ENCODE results near the gene RPTOR. TPM values are rescaled to one million over a fixed set of nuclear protein-coding genes. Genes with fewer than 3 reads are reported as not detected.
A peak's percentile ranks its signal among the peaks of the same experiment; 100 is the strongest.

Gene RPTOR
- total RNA-seq, 3 donors from 2014 or later: 21.4 to 27.5 (median 23.6) TPM

DNA sequence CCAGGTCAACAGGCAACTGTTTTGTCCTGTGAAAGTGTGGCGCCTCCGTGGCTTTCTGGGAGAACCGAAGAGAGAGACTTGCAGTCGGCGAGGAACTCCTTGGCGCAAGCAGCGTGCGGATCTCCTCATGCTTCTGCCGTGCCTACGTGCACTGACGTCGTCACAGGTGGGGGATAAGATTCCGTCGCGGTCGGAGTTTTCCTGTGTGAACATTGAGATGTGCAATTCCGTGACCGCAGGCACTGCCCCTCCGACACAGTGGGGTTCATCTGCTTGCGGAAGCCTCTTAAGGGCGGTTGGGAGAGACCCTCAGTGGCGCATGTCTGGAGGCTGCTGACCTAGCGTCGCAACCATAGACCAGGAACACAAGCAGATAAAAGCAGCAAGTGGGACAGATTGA lies 234.7 kb downstream of the RPTOR start:
- intact Hi-C loops (cut with DNase I; ENCODE audit: low total_unique reads): no loop called here
- H3K9me3 ChIP-seq: no peaks in the 10 kb centered on the region
- peak in 1 of 2 donors; percentile 46 for DNase-seq (ENCODE audit: low spot score in 2 of 2)
- H3K27me3 ChIP-seq: no peaks in the 10 kb centered on the region
- no peaks in the 10 kb centered on the region for H3K36me3 ChIP-seq
- no peak overlapping the region for H3K27ac ChIP-seq
- no peaks in the 10 kb centered on the region for H3K4me1 ChIP-seq
- H3K4me3 ChIP-seq: no peak overlapping the region
- TF ChIP-seq, protein P1, sequence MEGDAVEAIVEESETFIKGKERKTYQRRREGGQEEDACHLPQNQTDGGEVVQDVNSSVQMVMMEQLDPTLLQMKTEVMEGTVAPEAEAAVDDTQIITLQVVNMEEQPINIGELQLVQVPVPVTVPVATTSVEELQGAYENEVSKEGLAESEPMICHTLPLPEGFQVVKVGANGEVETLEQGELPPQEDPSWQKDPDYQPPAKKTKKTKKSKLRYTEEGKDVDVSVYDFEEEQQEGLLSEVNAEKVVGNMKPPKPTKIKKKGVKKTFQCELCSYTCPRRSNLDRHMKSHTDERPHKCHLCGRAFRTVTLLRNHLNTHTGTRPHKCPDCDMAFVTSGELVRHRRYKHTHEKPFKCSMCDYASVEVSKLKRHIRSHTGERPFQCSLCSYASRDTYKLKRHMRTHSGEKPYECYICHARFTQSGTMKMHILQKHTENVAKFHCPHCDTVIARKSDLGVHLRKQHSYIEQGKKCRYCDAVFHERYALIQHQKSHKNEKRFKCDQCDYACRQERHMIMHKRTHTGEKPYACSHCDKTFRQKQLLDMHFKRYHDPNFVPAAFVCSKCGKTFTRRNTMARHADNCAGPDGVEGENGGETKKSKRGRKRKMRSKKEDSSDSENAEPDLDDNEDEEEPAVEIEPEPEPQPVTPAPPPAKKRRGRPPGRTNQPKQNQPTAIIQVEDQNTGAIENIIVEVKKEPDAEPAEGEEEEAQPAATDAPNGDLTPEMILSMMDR (IDR thresholded peaks at IDR 0.05): no peak
- no peak for TF ChIP-seq POLR2A (IDR thresholded peaks at IDR 0.05)
- no peak for TF ChIP-seq POLR2AphosphoS5 (IDR thresholded peaks at IDR 0.05)

- peak overlapping the region; percentile 29 to 61 for H3K27ac ChIP-seq
- intact Hi-C loops (cut with DNase I; ENCODE audit: low total_unique reads): loop anchor here (5.0 kb wide), 1 partner anchor 302 kb away; no protein-coding TSS in a partner anchor
Observed at GRCh38 chr17:80779961-80780380, 235.3 kb downstream of the RPTOR start.

DNA sequence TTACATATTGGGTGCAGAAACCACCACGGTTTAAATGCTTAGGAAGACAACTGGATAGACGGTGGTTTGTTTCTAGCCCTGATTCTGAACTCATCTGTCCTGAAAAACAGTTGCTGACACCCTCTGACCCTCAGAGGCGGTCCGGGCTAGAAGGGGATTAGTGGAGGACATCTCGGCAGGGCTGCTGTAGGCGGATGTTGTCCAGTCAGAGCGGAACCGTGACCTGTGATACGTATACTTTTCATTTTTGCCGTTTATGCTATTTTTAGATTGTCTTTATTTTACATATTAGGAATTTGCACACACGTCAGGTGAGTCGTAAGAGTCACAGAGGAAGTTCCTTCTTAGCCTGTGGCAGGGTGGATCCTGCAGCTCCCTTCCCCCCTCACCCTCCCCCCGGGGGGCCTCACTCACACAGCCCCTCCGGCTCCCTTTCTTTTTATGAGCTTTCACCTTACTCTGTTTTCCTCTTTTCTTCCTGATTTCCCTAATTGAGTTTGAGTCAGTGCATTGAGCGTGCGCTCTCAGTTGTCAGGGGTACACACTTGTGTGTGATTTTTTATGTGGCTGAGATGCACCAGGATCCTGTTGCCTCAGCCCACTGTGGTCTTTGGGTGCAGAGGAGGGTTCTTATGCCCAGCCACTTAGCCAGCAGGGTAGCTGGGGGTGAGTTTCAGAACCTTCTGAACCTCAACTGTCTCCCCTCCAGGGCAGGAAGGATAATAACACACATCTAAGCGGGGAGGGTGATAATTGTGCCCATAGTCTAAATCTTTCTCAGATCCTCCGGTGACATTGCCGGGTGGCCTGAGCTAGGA lies 236.0 kb downstream of the RPTOR start:
- H3K27me3 ChIP-seq: no peaks in the 10 kb centered on the region
- no peaks in the 10 kb centered on the region for H3K36me3 ChIP-seq
- TF ChIP-seq, protein P1 (IDR thresholded peaks at IDR 0.05): no peak
- TF ChIP-seq POLR2AphosphoS5 (IDR thresholded peaks at IDR 0.05) (no peak), POLR2A (IDR thresholded peaks at IDR 0.05) (no peak)
- H3K27ac ChIP-seq: peak overlapping the region; percentile 2 to 61
- DNase-seq (ENCODE audit: low spot score in 2 of 2): peak in 1 of 2 donors; percentile 25
- no peaks in the 10 kb centered on the region for H3K9me3 ChIP-seq
- intact Hi-C loops (cut with DNase I; ENCODE audit: low total_unique reads): loop anchor here (5.0 kb wide), 1 partner anchor 302 kb away; no protein-coding TSS in a partner anchor
- H3K4me1 ChIP-seq: no peaks in the 10 kb centered on the region
- peak overlapping the region in 1 of 3 donors; percentile 34 for H3K4me3 ChIP-seq

More at GRCh38 chr17:80779961-80780380, 235.3 kb downstream of the RPTOR start:
- DNase-seq (ENCODE audit: low spot score in 2 of 2): peak in 1 of 2 donors; percentile 45
- H3K9me3 ChIP-seq: no peaks in the 10 kb centered on the region
- no peak for TF ChIP-seq POLR2A (IDR thresholded peaks at IDR 0.05)
- TF ChIP-seq POLR2AphosphoS5 (IDR thresholded peaks at IDR 0.05): peak; percentile 54 to 87 (median 87)
- peak overlapping the region in 1 of 3 donors; percentile 34 for H3K4me3 ChIP-seq
- no peaks in the 10 kb centered on the region for H3K27me3 ChIP-seq
- H3K4me1 ChIP-seq: no peaks in the 10 kb centered on the region
- no peaks in the 10 kb centered on the region for H3K36me3 ChIP-seq

DNA sequence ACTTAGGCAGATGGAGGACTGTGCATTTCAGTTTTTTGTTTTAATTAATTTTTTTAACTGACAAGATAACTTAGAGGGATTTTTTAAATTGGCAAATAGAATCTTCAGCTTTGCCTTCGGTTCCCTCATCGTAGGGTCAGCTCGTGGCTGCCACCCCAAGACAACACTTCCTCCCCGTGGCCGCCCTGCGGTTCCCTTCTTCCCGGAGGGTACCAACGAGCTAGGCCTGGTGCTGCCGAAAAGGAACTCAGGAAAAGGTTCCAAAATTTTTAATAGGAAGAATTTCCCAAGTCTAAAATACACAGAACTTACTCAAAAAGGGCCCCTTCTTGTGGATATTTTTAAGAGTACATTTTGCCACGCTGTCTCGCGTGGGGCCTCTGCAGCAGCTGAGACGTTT lies 236.6 kb downstream of the RPTOR start:
- Histone ChIP-seq H3K4me1 (no peaks in the 10 kb centered on the region), H3K27me3 (no peaks in the 10 kb centered on the region), H3K36me3 (no peaks in the 10 kb centered on the region), H3K4me3 (no peak overlapping the region), H3K27ac (peak overlapping the region in 1 of 2 donors; percentile 61), H3K9me3 (no peaks in the 10 kb centered on the region)
- DNase-seq (ENCODE audit: low spot score in 2 of 2): peak in 1 of 2 donors; percentile 38
- intact Hi-C loops (cut with DNase I; ENCODE audit: low total_unique reads): loop anchor here (5.0 kb wide), 1 partner anchor 301 kb away; no protein-coding TSS in a partner anchor
- TF ChIP-seq POLR2A (IDR thresholded peaks at IDR 0.05) (no peak), POLR2AphosphoS5 (IDR thresholded peaks at IDR 0.05) (no peak)
- TF ChIP-seq, protein P1 (IDR thresholded peaks at IDR 0.05): no peak

DNA sequence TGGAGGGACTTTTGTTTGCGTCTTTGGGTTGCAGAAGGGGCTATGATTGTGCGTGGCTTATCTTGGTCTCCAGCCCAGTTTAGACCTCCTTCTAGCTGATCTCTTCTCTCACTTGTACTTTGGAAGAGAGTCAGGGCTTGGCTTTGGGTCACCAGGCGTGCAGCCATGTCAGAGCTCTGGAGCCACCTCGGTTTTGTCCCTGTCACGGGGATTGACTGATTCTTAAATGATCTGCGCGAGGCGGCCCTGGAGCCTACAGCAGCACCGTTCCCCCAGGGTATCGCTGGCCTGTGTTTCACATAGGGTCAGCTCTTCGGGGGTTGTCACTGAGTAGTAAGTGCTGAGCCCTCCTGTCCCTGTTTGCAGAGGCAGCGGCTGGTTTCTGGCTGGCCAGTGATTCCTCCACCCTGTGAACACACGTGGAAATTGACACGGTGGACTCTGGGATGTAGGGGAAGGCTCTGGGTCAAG lies 237.2 kb downstream of the RPTOR start:
- Histone ChIP-seq H3K27me3 (no peaks in the 10 kb centered on the region), H3K4me1 (no peaks in the 10 kb centered on the region), H3K4me3 (no peak overlapping the region), H3K9me3 (no peaks in the 10 kb centered on the region), H3K36me3 (no peaks in the 10 kb centered on the region), H3K27ac (no peak overlapping the region)
- TF ChIP-seq POLR2AphosphoS5 (IDR thresholded peaks at IDR 0.05) (no peak), POLR2A (IDR thresholded peaks at IDR 0.05) (no peak)
- TF ChIP-seq, protein P1 (IDR thresholded peaks at IDR 0.05): no peak
- intact Hi-C loops (cut with DNase I; ENCODE audit: low total_unique reads): loop anchor here (5.0 kb wide), 1 partner anchor 300 kb away; no protein-coding TSS in a partner anchor
- DNase-seq (ENCODE audit: low spot score in 2 of 2): no peak
